Calu3 (cell line): ENCODE data around the gene DGLUCY. TPM values are rescaled to one million over a fixed set of nuclear protein-coding genes. Genes with fewer than 3 reads are reported as not detected.
"Not testable (repeated sequence)": the region's sequence is repeated elsewhere in the genome, so short reads cannot be mapped to it uniquely, and the experiment has no call there.

Experiments used
- BruUV-seq: library from RNA; stranded (reverse); fragments of 400-500 nt; replicated peaks from 2 replicates; lab custom pipeline; 2021; lab: Mats Ljungman, UMichigan
- CTCF ChIA-PET: fragments of 300-600 bp; sonication (Branson Sonifier 250); formaldehyde crosslinking; loops from one replicate; lab custom pipeline; 2022; ENCODE audit warnings: antibody characterized with exemption; lab: Charles Lee
- DNase-seq: peaks from one replicate; pipeline ENCODE4 v3.0.0; 2022
- H3K27ac Mint-ChIP-seq: one replicate; pipeline ENCODE4 v1.8.0; 2022; ENCODE audit warnings: mixed read lengths; ENCODE audit not compliant: unreplicated experiment
- H3K27me3 Mint-ChIP-seq: one replicate; pipeline ENCODE4 v1.8.0; 2022; ENCODE audit warnings: mixed read lengths; ENCODE audit not compliant: unreplicated experiment
- H3K36me3 Mint-ChIP-seq: one replicate; pipeline ENCODE4 v1.8.0; 2022; ENCODE audit warnings: mild to moderate bottlenecking, moderate library complexity, mixed read lengths; ENCODE audit not compliant: insufficient read depth, unreplicated experiment
- H3K4me1 Mint-ChIP-seq: one replicate; pipeline ENCODE4 v1.8.0; 2022; ENCODE audit warnings: mild to moderate bottlenecking, low read depth, mixed read lengths; ENCODE audit not compliant: unreplicated experiment
- H3K4me3 Mint-ChIP-seq: one replicate; pipeline ENCODE4 v1.8.0; 2022; ENCODE audit warnings: mild to moderate bottlenecking, low read depth, moderate library complexity, mixed read lengths; ENCODE audit not compliant: unreplicated experiment
- H3K9me3 Mint-ChIP-seq: one replicate; pipeline ENCODE4 v1.8.0; 2022; ENCODE audit warnings: low read depth, mixed read lengths; ENCODE audit not compliant: unreplicated experiment
- CTCF ChIP-seq: fragments of 200-600 bp; IDR thresholded peaks from one replicate; pipeline ENCODE4 v1.8.0; 2022; ENCODE audit warnings: antibody characterized with exemption; ENCODE audit not compliant: unreplicated experiment
- intact Hi-C: fragments of 100-400 bp; cut with micrococcal nuclease; formaldehyde crosslinking; loops from one replicate; pipeline ENCODE4 v1.10.0; 2022; ENCODE audit not compliant: unreplicated experiment
- total RNA-seq: library from RNA; stranded (reverse); gene quantifications from 2 replicates; pipeline ENCODE4 v1.2.3, GENCODE V29; 2022

The DGLUCY gene
- total RNA-seq, 1 experiment from 2014 or later, result 69.3 TPM

DNA sequence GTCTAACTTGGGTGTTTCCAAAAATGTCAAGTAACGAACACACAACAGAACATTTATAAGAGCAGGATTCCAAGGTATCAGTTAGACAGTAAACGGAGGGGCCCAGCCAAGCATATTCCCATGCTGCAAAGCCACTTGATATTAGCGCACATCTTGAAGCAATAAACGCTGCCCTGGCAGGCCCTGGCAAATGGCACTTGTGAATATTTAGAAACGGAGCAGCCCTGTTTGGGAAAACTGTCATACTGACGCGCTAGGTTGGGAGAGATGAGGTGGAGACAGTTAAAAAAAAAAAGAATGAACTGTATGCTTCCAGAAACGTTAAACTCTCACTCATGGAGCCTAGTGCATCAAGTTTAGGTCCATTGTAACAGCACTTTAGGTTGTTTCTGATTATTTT lies 9.3 kb downstream of the DGLUCY start:
- Mint-ChIP-seq H3K36me3 (peaks cover 26% of the 10 kb centered on the region), H3K4me3 (no peak overlapping the region), H3K4me1 (peaks cover 12% of the 10 kb centered on the region), H3K27ac (no peak overlapping the region), H3K27me3 (no peaks in the 10 kb centered on the region), H3K9me3 (no peaks in the 10 kb centered on the region)
- intact Hi-C loops, result no loop called here
- CTCF ChIA-PET, result no interaction called here
- DNase-seq, result no peak
- no peak for TF ChIP-seq CTCF
- BruUV-seq, result no TSS peak

- H3K4me1 Mint-ChIP-seq, H3K9me3 Mint-ChIP-seq, DNase-seq, intact Hi-C loops, H3K4me3 Mint-ChIP-seq, BruUV-seq, H3K27ac Mint-ChIP-seq, H3K27me3 Mint-ChIP-seq: not testable (repeated sequence)
- CTCF ChIA-PET, result interaction anchor here (1.1 kb wide), 1 partner anchor 40 kb away, joined by 5 read pairs; no protein-coding TSS in a partner anchor
- H3K36me3 Mint-ChIP-seq, result peaks cover 24% of the 10 kb centered on the region
These were observed 10.8 kb downstream of the DGLUCY start for GRCh38 chr14:91124406-91125270.

DNA sequence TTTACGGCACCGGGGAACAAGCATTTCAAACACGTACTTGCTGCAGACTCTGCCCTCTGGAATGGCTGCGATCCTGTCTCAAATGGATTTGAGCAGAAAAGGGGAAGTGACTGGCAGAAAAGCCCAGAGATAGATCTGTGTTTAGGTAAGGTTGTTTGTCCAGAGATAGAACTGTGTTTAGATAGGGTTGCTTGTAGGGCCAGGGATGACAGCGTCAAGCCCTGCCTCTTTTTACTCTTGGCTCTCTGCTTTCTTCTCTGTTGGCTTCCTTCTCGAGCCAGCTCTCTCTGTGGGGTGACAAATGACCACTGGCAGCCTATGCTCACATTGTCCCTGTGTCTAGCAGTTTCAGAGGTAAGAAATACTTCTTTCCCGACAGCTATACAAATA lies 11.4 kb downstream of the DGLUCY start:
- Mint-ChIP-seq H3K27me3 (no peaks in the 10 kb centered on the region), H3K27ac (no peak overlapping the region), H3K36me3 (peaks cover 18% of the 10 kb centered on the region), H3K9me3 (no peaks in the 10 kb centered on the region), H3K4me3 (no peak overlapping the region), H3K4me1 (no peaks in the 10 kb centered on the region)
- TF ChIP-seq CTCF, result no peak
- CTCF ChIA-PET, result no interaction called here
- DNase-seq, result no peak
- intact Hi-C loops, result no loop called here
- no TSS peak for BruUV-seq

GRCh38 chr14:91125801-91126200 lies 11.9 kb downstream of the DGLUCY start:
- Mint-ChIP-seq H3K9me3 (no peaks in the 10 kb centered on the region), H3K27ac (no peak overlapping the region), H3K27me3 (no peaks in the 10 kb centered on the region), H3K4me3 (no peak overlapping the region), H3K36me3 (peaks cover 15% of the 10 kb centered on the region), H3K4me1 (no peaks in the 10 kb centered on the region)
- CTCF ChIA-PET, result no interaction called here
- TF ChIP-seq CTCF, result no peak
- intact Hi-C loops, result no loop called here
- BruUV-seq, result no TSS peak
- DNase-seq, result no peak

DNA sequence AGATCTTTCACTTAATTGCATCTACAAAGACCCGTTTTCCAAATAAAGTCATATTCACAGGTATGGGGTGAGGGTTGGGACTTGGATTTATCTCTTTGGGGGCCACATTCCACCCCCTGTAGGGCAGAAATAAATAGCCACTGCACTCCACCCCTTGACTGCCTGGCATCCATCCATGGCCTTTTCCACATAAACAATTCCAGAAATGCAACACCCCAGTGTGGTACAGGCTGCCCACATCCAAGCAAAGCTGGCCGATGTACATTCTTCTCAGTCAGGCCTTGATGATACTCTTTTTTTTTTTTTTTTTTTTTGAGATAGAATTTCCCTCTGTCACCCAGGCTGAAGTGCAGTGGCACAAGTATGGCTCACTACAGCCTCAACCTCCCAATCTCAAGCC lies 12.9 kb downstream of the DGLUCY start:
- Mint-ChIP-seq H3K36me3 (peaks cover 9% of the 10 kb centered on the region), H3K4me3 (no peak overlapping the region), H3K27ac (no peak overlapping the region), H3K27me3 (no peaks in the 10 kb centered on the region), H3K4me1 (no peaks in the 10 kb centered on the region), H3K9me3 (no peaks in the 10 kb centered on the region)
- TF ChIP-seq CTCF, result no peak
- CTCF ChIA-PET, result interaction anchor here (0.7 kb wide), 1 partner anchor 24 kb away, joined by 4 read pairs; no protein-coding TSS in a partner anchor
- intact Hi-C loops, result no loop called here
- no peak for DNase-seq
- no TSS peak for BruUV-seq
